Loucy (cell line): ENCODE results near the gene RAD51B.

Experiments used
- H2AFZ ChIP-seq: fragments of 200-600 bp; sonication (generic); 2 replicates; pipeline ENCODE4 v1.6.0; 2016; ENCODE audit warnings: antibody characterized with exemption, mild to moderate bottlenecking, low read length, moderate library complexity
- H3F3A ChIP-seq: fragments of 200-600 bp; 2 replicates; pipeline ENCODE4 v1.6.0; 2016; ENCODE audit warnings: antibody characterized with exemption, low read depth, mild to moderate bottlenecking
- H3K27me3 ChIP-seq: fragments of 200-600 bp; sonication (generic); 2 replicates; pipeline ENCODE4 v1.6.1; 2014; ENCODE audit warnings: low read length, mild to moderate bottlenecking; ENCODE audit not compliant: insufficient read depth, poor library complexity, severe bottlenecking
- H3K36me3 ChIP-seq: fragments of 200-600 bp; sonication (generic); 2 replicates; pipeline ENCODE4 v1.6.1; 2016; ENCODE audit warnings: low read length; ENCODE audit not compliant: insufficient read depth
- H3K4me1 ChIP-seq: fragments of 200-600 bp; sonication (generic); 2 replicates; pipeline ENCODE4 v1.5.1; 2014; ENCODE audit warnings: low read length, mild to moderate bottlenecking; ENCODE audit not compliant: insufficient read depth, poor library complexity, severe bottlenecking
- H3K4me2 ChIP-seq: fragments of 200-600 bp; sonication (generic); 2 replicates; pipeline ENCODE4 v1.6.0; 2014; ENCODE audit warnings: antibody characterized with exemption, low read length, low read depth, mild to moderate bottlenecking; ENCODE audit not compliant: poor library complexity, severe bottlenecking
- H3K4me3 ChIP-seq: fragments of 200-600 bp; sonication (generic); 2 replicates; pipeline ENCODE4 v1.5.1; 2014; ENCODE audit warnings: low read length, mild to moderate bottlenecking, mixed read lengths; ENCODE audit not compliant: poor library complexity, severe bottlenecking
- H3K79me2 ChIP-seq: fragments of 200-600 bp; sonication (generic); 2 replicates; pipeline ENCODE4 v1.6.1; 2014; ENCODE audit warnings: low read length; ENCODE audit not compliant: insufficient read depth
- H3K9ac ChIP-seq: fragments of 200-600 bp; sonication (generic); 2 replicates; pipeline ENCODE4 v1.6.0; 2014; ENCODE audit warnings: mild to moderate bottlenecking, low read depth, low read length, moderate library complexity; ENCODE audit not compliant: poor library complexity, severe bottlenecking
- H3K9me2 ChIP-seq: fragments of 200-600 bp; sonication (generic); replicated peaks from 2 replicates; pipeline ENCODE4 v1.6.1; 2016; ENCODE audit warnings: low read depth, low read length, mixed read lengths
- H3K9me3 ChIP-seq: fragments of 200-600 bp; sonication (generic); 2 replicates; pipeline ENCODE4 v1.6.1; 2014; ENCODE audit warnings: mild to moderate bottlenecking, antibody characterized with exemption, low read length, low read depth; ENCODE audit not compliant: insufficient read depth
- H4K20me1 ChIP-seq: fragments of 200-600 bp; sonication (generic); 2 replicates; pipeline ENCODE4 v1.6.0; 2014; ENCODE audit warnings: antibody characterized with exemption, low read length, mild to moderate bottlenecking; ENCODE audit not compliant: insufficient read depth, poor library complexity, severe bottlenecking
- EZH2phosphoT487 ChIP-seq: fragments of 200-600 bp; IDR thresholded peaks from 2 replicates; pipeline ENCODE4 v1.6.1; 2018; ENCODE audit warnings: antibody characterized with exemption, mild to moderate bottlenecking, moderate library complexity, borderline replicate concordance
- TF ChIP-seq, protein P1 (sequence below): fragments of 200-600 bp; sonication (generic); conservative IDR thresholded peaks from 2 replicates; pipeline ENCODE4 v1.5.1; 2014; ENCODE audit warnings: mild to moderate bottlenecking, antibody characterized with exemption, low read length

The RAD51B gene

DNA sequence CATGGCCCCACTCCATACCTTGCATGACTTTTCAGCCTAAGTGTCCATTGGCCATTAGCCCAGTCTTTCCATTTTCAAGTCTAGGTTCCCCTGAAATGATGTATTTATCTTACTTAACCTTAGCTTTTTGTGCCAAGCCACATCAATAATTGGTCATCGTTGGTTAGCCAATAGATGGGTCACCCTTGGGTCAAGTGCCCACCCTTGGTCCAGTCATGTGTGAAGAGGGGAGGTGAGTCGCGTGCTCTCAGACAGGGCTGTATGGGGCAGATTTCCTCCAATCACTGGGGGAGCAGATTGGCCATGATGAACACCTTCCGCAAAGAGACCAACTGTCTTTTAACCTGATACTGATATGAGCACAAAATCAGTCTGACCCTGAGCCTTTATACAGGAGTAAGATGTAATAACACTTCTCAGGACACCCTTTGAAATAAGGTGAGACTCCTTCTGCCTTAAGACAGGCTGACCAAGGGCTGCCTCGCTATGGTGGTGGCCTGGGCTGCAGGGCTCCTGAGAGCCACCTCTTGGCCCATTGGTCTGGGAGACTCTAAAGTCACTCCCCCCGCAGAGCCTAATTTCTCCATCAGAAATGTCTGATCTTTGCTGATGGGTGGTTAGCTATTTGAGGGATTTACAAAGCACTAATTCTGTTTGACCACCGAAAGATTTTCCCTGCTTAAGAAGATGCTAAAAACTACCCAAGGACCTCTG lies 830.1 kb downstream of the RAD51B start:
- Histone ChIP-seq H3K4me1 (peaks cover 12% of the 10 kb centered on the region), H3K4me2 (no peak overlapping the region), H3K9me2 (no peaks in the 10 kb centered on the region), H2AFZ (no peak overlapping the region), H4K20me1 (no peaks in the 10 kb centered on the region), H3K27me3 (no peaks in the 10 kb centered on the region), H3K9ac (no peak overlapping the region), H3F3A (no peaks in the 10 kb centered on the region), H3K36me3 (no peaks in the 10 kb centered on the region), H3K79me2 (no peaks in the 10 kb centered on the region), H3K4me3 (no peak overlapping the region), H3K9me3 (no peaks in the 10 kb centered on the region)
- TF ChIP-seq, protein P1, sequence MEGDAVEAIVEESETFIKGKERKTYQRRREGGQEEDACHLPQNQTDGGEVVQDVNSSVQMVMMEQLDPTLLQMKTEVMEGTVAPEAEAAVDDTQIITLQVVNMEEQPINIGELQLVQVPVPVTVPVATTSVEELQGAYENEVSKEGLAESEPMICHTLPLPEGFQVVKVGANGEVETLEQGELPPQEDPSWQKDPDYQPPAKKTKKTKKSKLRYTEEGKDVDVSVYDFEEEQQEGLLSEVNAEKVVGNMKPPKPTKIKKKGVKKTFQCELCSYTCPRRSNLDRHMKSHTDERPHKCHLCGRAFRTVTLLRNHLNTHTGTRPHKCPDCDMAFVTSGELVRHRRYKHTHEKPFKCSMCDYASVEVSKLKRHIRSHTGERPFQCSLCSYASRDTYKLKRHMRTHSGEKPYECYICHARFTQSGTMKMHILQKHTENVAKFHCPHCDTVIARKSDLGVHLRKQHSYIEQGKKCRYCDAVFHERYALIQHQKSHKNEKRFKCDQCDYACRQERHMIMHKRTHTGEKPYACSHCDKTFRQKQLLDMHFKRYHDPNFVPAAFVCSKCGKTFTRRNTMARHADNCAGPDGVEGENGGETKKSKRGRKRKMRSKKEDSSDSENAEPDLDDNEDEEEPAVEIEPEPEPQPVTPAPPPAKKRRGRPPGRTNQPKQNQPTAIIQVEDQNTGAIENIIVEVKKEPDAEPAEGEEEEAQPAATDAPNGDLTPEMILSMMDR: no peak
- no peak for TF ChIP-seq EZH2phosphoT487

DNA sequence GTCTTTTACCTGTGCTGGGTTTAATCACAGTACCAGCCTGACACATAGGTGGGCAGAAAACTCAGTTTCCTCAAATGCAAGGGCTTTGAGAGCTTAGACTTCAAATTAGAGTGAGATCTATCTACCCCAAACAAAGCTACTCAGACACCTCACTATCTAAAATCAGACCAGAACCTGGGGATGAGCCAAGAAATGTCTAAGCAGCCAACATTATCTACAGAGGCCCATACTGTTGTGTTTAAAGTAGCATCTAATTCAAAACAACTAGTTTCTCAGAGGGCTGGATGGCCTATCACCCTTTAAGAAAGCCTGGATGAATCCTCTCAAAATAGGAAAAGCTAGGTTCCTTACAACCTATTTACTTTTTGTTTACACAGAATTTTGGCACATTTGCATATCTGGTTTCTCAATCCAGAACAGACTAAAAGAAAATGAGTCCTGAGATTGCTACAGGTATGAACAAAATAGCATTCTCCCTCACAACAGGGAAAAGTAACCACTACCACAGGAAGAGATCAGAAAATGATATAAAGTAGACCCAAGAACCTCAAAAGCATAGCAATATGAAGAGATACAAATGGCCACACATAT lies 830.9 kb downstream of the RAD51B start:
- TF ChIP-seq, protein P1: no peak
- no peak for TF ChIP-seq EZH2phosphoT487
- Histone ChIP-seq H3K27me3 (no peaks in the 10 kb centered on the region), H3K4me2 (no peak overlapping the region), H2AFZ (no peak overlapping the region), H3F3A (no peaks in the 10 kb centered on the region), H3K4me3 (no peak overlapping the region), H3K79me2 (no peaks in the 10 kb centered on the region), H3K9me3 (no peaks in the 10 kb centered on the region), H3K9ac (no peak overlapping the region), H3K36me3 (no peaks in the 10 kb centered on the region), H3K9me2 (no peaks in the 10 kb centered on the region), H4K20me1 (no peaks in the 10 kb centered on the region), H3K4me1 (peaks cover 21% of the 10 kb centered on the region)

DNA sequence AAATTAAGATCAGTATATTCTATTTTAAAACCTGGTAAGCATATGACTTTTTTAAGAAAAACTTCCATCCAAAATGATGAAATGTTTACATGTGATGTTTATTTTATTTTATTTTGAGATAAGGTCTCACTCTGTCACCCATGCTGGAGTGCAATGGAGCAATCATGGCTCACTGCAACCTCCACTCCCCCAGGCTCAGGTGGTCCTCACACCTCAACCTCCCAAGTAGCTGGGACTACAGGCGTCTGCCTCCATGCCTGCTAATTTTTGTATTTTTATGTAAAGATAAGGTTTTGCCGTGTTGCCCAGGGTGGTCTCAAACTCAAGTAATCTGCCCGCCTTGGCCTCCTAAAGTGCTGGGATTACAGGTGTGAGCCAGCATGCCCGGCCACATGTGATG lies 831.5 kb downstream of the RAD51B start:
- Histone ChIP-seq H3K4me1 (peaks cover 26% of the 10 kb centered on the region), H2AFZ (no peak overlapping the region), H4K20me1 (no peaks in the 10 kb centered on the region), H3K4me3 (no peak overlapping the region), H3K9me3 (no peaks in the 10 kb centered on the region), H3K9me2 (no peaks in the 10 kb centered on the region), H3F3A (no peaks in the 10 kb centered on the region), H3K27me3 (no peaks in the 10 kb centered on the region), H3K9ac (no peak overlapping the region), H3K36me3 (no peaks in the 10 kb centered on the region), H3K4me2 (no peak overlapping the region), H3K79me2 (no peaks in the 10 kb centered on the region)
- no peak for TF ChIP-seq EZH2phosphoT487
- TF ChIP-seq, protein P1: no peak
